Eye (tissue), 1 donor: ENCODE results near the gene PLEKHG3.

Experiments used
- DNase-seq: peaks from one replicate; pipeline ENCODE4 v3.0.0-alpha.2; 2015

PLEKHG3 gene

GRCh38 chr14:64792231-64792630, 88.0 kb downstream of the PLEKHG3 start:
- DNase-seq: no peak

GRCh38 chr14:64792871-64793560, 88.8 kb downstream of the PLEKHG3 start:
- DNase-seq: no peak

- no peak for DNase-seq
Observed at GRCh38 chr14:64795211-64795610, 91.0 kb downstream of the PLEKHG3 start.

- DNase-seq: no peak
Observed at GRCh38 chr14:64795921-64796320, 91.7 kb downstream of the PLEKHG3 start.

- no peak for DNase-seq
Observed at GRCh38 chr14:64796369-64796768, 92.1 kb downstream of the PLEKHG3 start.

GRCh38 chr14:64799555-64799954, 95.3 kb downstream of the PLEKHG3 start:
- no peak for DNase-seq
